ENCODE measurements around the gene CNTLN. TPM values are rescaled to one million over a fixed set of nuclear protein-coding genes. Genes with fewer than 3 reads are reported as not detected.

The CNTLN gene
- total and polyA plus RNA-seq, 9 of the 15 experiments (the other 6 are each of a cell fraction or from before 2014, with no cell fraction given) = 0.08 TPM; not detected in 8

DNA sequence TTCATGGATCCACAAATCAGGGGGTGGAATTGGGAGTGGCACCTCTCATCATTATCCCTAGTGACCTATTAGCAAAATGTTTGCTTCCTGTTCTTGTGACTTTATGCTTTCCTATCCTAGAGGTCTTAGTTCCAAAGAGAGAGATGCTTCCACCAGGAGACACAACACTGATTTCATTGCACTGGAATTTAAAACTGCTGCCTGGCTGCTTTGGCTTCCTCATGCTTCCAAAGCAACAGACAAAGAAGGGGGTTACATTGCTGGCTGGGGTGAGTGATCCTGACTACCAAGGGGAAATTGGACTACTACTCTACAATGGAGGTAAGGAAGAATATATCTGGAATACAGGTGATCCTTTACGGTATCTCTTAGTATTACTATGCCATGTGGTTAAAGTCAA is 374.9 kb downstream of the CNTLN start:
- no TSS peak for BruUV-seq (replicated peaks)
- ATAC-seq = no peak
- H3K36me3 ChIP-seq (ENCODE audit: control insufficient read depth, insufficient read depth, low read length) = no peaks in the 10 kb centered on the region
- H3K9me3 ChIP-seq (replicated peaks; ENCODE audit: control insufficient read depth, insufficient read depth, low read depth, low read length) = 0 out of 2 replicates have a peak, but pooled peaks cover 3% of the 10 kb centered on the region
- 13% methylated on average over 1 of the region's 1 CpG for WGBS (ENCODE audit: insufficient coverage, low coverage, missing lambda C conversion rate)
- no peak overlapping the region for H3K4me2 ChIP-seq (ENCODE audit: insufficient read depth, low read length)
- CTCF ChIA-PET (ENCODE audit: low intra/inter-chr PET ratio) = no interaction called here
- no peaks in the 10 kb centered on the region for H4K20me1 ChIP-seq (replicated peaks; ENCODE audit: control insufficient read depth, insufficient read depth, low read length)
- H3K79me2 ChIP-seq (ENCODE audit: control insufficient read depth, insufficient read depth, low read length) = no peaks in the 10 kb centered on the region
- no peak overlapping the region for H3K9ac ChIP-seq (ENCODE audit: insufficient read depth in 1 of 2, low read depth in 2 of 2, low read length in 2 of 2)
- no peak overlapping the region for H3K27ac ChIP-seq (ENCODE audit: extremely low read depth, low read depth, low read length)
- no peak for FAIRE-seq
- no peak overlapping the region for H3K4me3 ChIP-seq
- in situ Hi-C loops (cut with MboI) = no loop called here
- H3K27me3 ChIP-seq (ENCODE audit: control insufficient read depth in 2 of 2, insufficient read depth in 2 of 2, low read length in 2 of 2) = no peaks in the 10 kb centered on the region
- no peak for DNase-seq (ENCODE audit: extremely low read depth in 1 of 4, low spot score in 3 of 4)
- no peaks in the 10 kb centered on the region for H3K9me1 ChIP-seq (ENCODE audit: control insufficient read depth, insufficient read depth, low read length)
- intact Hi-C loops (cut with micrococcal nuclease) = no loop called here
- no peaks in the 10 kb centered on the region for H3K4me1 ChIP-seq (replicated peaks in 1 of 2; ENCODE audit: control insufficient read depth in 2 of 2, insufficient read depth in 2 of 2, low read length in 2 of 2)
- H2AFZ ChIP-seq (ENCODE audit: low read depth, low read length) = no peak overlapping the region
- POLR2A ChIA-PET = no interaction called here
- TF ChIP-seq ZNF282 (CRISPR knock-in tag; IDR thresholded peaks at IDR 0.05) = no peak
- TF ChIP-seq U2AF2 (optimal IDR thresholded peaks at IDR 0.05; ENCODE audit: low read depth, low read length) = no peak
- TF ChIP-seq, protein P1, sequence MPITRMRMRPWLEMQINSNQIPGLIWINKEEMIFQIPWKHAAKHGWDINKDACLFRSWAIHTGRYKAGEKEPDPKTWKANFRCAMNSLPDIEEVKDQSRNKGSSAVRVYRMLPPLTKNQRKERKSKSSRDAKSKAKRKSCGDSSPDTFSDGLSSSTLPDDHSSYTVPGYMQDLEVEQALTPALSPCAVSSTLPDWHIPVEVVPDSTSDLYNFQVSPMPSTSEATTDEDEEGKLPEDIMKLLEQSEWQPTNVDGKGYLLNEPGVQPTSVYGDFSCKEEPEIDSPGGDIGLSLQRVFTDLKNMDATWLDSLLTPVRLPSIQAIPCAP (CRISPR knock-in tag; IDR thresholded peaks at IDR 0.05; ENCODE audit: borderline replicate concordance) = no peak
- no peak for TF ChIP-seq ZFP30 (CRISPR knock-in tag; IDR thresholded peaks at IDR 0.05; ENCODE audit: borderline replicate concordance)
- TF ChIP-seq ZNF197 (CRISPR knock-in tag; IDR thresholded peaks at IDR 0.05; ENCODE audit: low read depth) = no peak
- TF ChIP-seq KLF1 (tag; IDR thresholded peaks at IDR 0.05) = no peak
- TF ChIP-seq, protein P2, sequence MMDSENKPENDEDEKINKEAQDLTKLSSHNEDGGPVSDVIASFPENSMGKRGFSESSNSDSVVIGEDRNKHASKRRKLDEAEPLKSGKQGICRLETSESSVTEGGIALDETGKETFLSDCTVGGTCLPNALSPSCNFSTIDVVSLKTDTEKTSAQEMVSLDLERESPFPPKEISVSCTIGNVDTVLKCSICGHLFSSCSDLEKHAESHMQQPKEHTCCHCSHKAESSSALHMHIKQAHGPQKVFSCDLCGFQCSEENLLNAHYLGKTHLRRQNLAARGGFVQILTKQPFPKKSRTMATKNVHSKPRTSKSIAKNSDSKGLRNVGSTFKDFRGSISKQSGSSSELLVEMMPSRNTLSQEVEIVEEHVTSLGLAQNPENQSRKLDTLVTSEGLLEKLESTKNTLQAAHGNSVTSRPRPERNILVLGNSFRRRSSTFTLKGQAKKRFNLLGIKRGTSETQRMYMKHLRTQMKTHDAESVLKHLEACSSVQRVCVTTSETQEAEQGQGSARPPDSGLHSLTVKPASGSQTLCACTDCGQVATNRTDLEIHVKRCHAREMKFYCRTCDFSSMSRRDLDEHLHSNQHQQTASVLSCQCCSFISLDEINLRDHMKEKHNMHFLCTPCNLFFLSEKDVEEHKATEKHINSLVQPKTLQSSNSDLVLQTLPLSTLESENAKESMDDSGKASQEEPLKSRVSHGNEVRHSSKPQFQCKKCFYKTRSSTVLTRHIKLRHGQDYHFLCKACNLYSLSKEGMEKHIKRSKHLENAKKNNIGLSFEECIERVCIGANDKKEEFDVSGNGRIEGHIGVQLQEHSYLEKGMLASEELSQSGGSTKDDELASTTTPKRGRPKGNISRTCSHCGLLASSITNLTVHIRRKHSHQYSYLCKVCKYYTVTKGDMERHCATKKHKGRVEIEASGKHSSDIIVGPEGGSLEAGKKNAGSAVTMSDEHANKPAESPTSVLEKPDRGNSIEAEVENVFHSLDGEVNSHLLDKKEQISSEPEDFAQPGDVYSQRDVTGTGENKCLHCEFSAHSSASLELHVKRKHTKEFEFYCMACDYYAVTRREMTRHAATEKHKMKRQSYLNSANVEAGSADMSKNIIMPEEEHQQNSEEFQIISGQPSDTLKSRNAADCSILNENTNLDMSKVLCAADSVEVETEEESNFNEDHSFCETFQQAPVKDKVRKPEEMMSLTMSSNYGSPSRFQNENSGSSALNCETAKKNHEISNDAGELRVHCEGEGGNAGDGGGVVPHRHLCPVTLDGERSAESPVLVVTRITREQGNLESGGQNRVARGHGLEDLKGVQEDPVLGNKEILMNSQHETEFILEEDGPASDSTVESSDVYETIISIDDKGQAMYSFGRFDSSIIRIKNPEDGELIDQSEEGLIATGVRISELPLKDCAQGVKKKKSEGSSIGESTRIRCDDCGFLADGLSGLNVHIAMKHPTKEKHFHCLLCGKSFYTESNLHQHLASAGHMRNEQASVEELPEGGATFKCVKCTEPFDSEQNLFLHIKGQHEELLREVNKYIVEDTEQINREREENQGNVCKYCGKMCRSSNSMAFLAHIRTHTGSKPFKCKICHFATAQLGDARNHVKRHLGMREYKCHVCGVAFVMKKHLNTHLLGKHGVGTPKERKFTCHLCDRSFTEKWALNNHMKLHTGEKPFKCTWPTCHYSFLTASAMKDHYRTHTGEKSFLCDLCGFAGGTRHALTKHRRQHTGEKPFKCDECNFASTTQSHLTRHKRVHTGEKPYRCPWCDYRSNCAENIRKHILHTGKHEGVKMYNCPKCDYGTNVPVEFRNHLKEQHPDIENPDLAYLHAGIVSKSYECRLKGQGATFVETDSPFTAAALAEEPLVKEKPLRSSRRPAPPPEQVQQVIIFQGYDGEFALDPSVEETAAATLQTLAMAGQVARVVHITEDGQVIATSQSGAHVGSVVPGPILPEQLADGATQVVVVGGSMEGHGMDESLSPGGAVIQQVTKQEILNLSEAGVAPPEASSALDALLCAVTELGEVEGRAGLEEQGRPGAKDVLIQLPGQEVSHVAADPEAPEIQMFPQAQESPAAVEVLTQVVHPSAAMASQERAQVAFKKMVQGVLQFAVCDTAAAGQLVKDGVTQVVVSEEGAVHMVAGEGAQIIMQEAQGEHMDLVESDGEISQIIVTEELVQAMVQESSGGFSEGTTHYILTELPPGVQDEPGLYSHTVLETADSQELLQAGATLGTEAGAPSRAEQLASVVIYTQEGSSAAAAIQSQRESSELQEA (IDR thresholded peaks at IDR 0.05; ENCODE audit: low read depth) = no peak
- no peak for TF ChIP-seq PRMT5 (CRISPR knock-in tag; IDR thresholded peaks at IDR 0.05)
- TF ChIP-seq ZNF140 (CRISPR knock-in tag; IDR thresholded peaks at IDR 0.05) = no peak
- TF ChIP-seq, protein P3, sequence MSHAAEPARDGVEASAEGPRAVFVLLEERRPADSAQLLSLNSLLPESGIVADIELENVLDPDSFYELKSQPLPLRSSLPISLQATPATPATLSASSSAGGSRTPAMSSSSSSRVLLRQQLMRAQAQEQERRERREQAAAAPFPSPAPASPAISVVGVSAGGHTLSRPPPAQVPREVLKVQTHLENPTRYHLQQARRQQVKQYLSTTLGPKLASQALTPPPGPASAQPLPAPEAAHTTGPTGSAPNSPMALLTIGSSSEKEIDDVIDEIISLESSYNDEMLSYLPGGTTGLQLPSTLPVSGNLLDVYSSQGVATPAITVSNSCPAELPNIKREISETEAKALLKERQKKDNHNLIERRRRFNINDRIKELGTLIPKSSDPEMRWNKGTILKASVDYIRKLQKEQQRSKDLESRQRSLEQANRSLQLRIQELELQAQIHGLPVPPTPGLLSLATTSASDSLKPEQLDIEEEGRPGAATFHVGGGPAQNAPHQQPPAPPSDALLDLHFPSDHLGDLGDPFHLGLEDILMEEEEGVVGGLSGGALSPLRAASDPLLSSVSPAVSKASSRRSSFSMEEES (CRISPR knock-in tag; IDR thresholded peaks at IDR 0.05) = no peak
- TF ChIP-seq XRCC4 (IDR thresholded peaks at IDR 0.05; ENCODE audit: extremely low read depth, insufficient read depth, insufficient read length) = no peak
- no peak for TF ChIP-seq SETDB1 (IDR thresholded peaks at IDR 0.05; ENCODE audit: low read length)
- TF ChIP-seq MECOM (CRISPR knock-in tag; IDR thresholded peaks at IDR 0.05) = no peak
- TF ChIP-seq SNIP1 (IDR thresholded peaks at IDR 0.05; ENCODE audit: low read depth) = no peak
